ENCODE data around the gene ZCCHC2. TPM values are rescaled to one million over a fixed set of nuclear protein-coding genes. Genes with fewer than 3 reads are reported as not detected.

Gene ZCCHC2
- total RNA-seq, 1 experiment from 2014 or later, result 12.4 TPM

DNA sequence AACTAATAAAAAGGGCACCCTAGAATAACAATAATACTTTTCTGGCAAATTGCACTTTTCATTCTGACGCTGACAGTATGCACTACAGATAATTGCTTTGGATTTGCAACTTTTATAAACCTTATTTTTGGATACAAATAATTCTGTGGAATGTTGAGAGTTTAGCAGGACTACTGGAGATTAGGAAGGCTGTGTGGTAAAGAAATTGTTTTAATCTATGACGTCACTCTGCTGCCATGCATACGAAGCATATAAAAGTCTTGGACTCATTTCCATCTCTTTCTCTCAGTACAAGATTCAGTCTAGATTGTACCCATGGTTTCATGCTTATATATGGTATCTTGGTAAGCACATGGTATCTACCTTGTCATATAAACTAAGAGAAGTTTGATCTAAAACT, 28.1 kb upstream of the ZCCHC2 start:
- Histone ChIP-seq H2AFZ (ENCODE audit: low read length) (no peak overlapping the region), H3K4ac (ENCODE audit: low read depth, low read length) (no peak overlapping the region), H3K9me3 (ENCODE audit: control insufficient read depth, low read depth, low read length) (no peaks in the 10 kb centered on the region), H2BK5ac (ENCODE audit: insufficient read length, low read length) (no peak overlapping the region), H3T11ph (ENCODE audit: low read length) (no peak overlapping the region), H2BK20ac (ENCODE audit: low read depth, low read length, poor library complexity, severe bottlenecking) (no peak overlapping the region), H4K20me1 (ENCODE audit: control insufficient read depth, insufficient read depth, insufficient read length) (no peaks in the 10 kb centered on the region), H2BK15ac (ENCODE audit: low read depth, low read length) (no peak overlapping the region), H2BK12ac (ENCODE audit: insufficient read length, low read depth, low read length) (no peak overlapping the region), H3K4me1 (ENCODE audit: insufficient read depth, low read length) (no peaks in the 10 kb centered on the region), H3K14ac (ENCODE audit: insufficient read depth, low read length) (no peak overlapping the region), H3K27me3 (ENCODE audit: insufficient read depth, low read length) (no peaks in the 10 kb centered on the region), H3K18ac (ENCODE audit: insufficient read length, low read depth, low read length) (no peak overlapping the region), H4K91ac (ENCODE audit: insufficient read length, low read depth, low read length) (no peak overlapping the region), H3K4me2 (ENCODE audit: insufficient read depth, insufficient read length, low read length) (no peak overlapping the region), H3K79me1 (ENCODE audit: insufficient read depth, low read depth, low read length, poor library complexity, severe bottlenecking) (no peaks in the 10 kb centered on the region), H3K56ac (ENCODE audit: insufficient read length, low read depth, low read length) (no peak overlapping the region), H3K23ac (ENCODE audit: insufficient read length, low read depth, low read length) (no peak overlapping the region), H2AK5ac (ENCODE audit: insufficient read length, low read length) (no peak overlapping the region), H4K5ac (ENCODE audit: insufficient read length, low read depth, low read length) (no peak overlapping the region), H3K79me2 (ENCODE audit: insufficient read depth, low read length) (no peaks in the 10 kb centered on the region), H2BK120ac (ENCODE audit: low read depth, low read length, poor library complexity, severe bottlenecking) (no peak overlapping the region), H3K27ac (ENCODE audit: insufficient read length, low read depth, low read length) (no peak overlapping the region), H3K9ac (ENCODE audit: extremely low read depth, insufficient read length, low read length) (no peak overlapping the region), H3K23me2 (ENCODE audit: insufficient read length, low read depth, low read length, poor library complexity, severe bottlenecking) (no peaks in the 10 kb centered on the region), H4K8ac (replicated peaks; ENCODE audit: insufficient read length, low read depth, low read length) (no peak overlapping the region)
- Mint-ChIP-seq H3K4me3 (no peak overlapping the region), H3K36me3 (ENCODE audit: insufficient read depth in 1 of 3, low read depth in 3 of 3) (no peaks in the 10 kb centered on the region), H3K4me1 (peaks cover 2 to 9% of the 10 kb centered on the region in 2 experiments; a peak in 3 of 4 replicates), H3K9me3 (no peaks in the 10 kb centered on the region), H3K27me3 (ENCODE audit: low read depth) (no peaks in the 10 kb centered on the region; the same call in 1 of the 2 replicates), H3K27ac (no peak overlapping the region)
- no CpG with 5 or more reads among the region's 3 CpGs for WGBS (ENCODE audit: extremely low coverage, insufficient read length, low lambda C conversion rate)
- TF ChIP-seq, protein P1, sequence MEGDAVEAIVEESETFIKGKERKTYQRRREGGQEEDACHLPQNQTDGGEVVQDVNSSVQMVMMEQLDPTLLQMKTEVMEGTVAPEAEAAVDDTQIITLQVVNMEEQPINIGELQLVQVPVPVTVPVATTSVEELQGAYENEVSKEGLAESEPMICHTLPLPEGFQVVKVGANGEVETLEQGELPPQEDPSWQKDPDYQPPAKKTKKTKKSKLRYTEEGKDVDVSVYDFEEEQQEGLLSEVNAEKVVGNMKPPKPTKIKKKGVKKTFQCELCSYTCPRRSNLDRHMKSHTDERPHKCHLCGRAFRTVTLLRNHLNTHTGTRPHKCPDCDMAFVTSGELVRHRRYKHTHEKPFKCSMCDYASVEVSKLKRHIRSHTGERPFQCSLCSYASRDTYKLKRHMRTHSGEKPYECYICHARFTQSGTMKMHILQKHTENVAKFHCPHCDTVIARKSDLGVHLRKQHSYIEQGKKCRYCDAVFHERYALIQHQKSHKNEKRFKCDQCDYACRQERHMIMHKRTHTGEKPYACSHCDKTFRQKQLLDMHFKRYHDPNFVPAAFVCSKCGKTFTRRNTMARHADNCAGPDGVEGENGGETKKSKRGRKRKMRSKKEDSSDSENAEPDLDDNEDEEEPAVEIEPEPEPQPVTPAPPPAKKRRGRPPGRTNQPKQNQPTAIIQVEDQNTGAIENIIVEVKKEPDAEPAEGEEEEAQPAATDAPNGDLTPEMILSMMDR (conservative IDR thresholded peaks at IDR 0.05), result no peak
- no peak for DNase-seq

Measured in H9 (cell line).